Glomerular endothelial cell (primary cell): ENCODE data around the gene TRPM2. TPM values are rescaled to one million over a fixed set of nuclear protein-coding genes. Genes with fewer than 3 reads are reported as not detected.
"Not testable (repeated sequence)": the region's sequence is repeated elsewhere in the genome, so short reads cannot be mapped to it uniquely, and the experiment has no call there.

Source experiments
- DNase-seq: peaks from one replicate; pipeline ENCODE4 v3.0.0-alpha.2; 2011; ENCODE audit warnings: low read depth, low spot score; ENCODE audit errors: extremely low read depth
- total RNA-seq: library from RNA; depleted of rRNA; stranded (reverse); fragments of >200 nt; gene quantifications from 2 replicates; pipeline ENCODE4 v1.2.3, GENCODE V29; 2015

Gene TRPM2
- total RNA-seq, 1 donor from 2014 or later, result 3.4 TPM

GRCh38 chr21:44477131-44477530 lies 123.7 kb downstream of the TRPM2 start:
- no peak for DNase-seq

GRCh38 chr21:44477712-44478111 lies 124.3 kb downstream of the TRPM2 start:
- no peak for DNase-seq

GRCh38 chr21:44478124-44478800 lies 124.8 kb downstream of the TRPM2 start:
- no peak for DNase-seq

- DNase-seq, result no peak
Measured at GRCh38 chr21:44478801-44479167, 125.4 kb downstream of the TRPM2 start.

- not testable (repeated sequence) for DNase-seq
Measured at GRCh38 chr21:44479556-44480199, 126.3 kb downstream of the TRPM2 start.

GRCh38 chr21:44480200-44481053 lies 127.0 kb downstream of the TRPM2 start:
- no peak for DNase-seq

GRCh38 chr21:44482581-44483287 lies 129.3 kb downstream of the TRPM2 start:
- no peak for DNase-seq

- DNase-seq, result no peak
Measured at GRCh38 chr21:44483288-44484237, 130.1 kb downstream of the TRPM2 start.

- DNase-seq, result no peak
Measured at GRCh38 chr21:44484498-44485253, 131.3 kb downstream of the TRPM2 start.

GRCh38 chr21:44485254-44485793 lies 131.9 kb downstream of the TRPM2 start:
- no peak for DNase-seq

GRCh38 chr21:44485796-44486195 lies 132.4 kb downstream of the TRPM2 start:
- DNase-seq, result no peak

GRCh38 chr21:44486302-44486701 lies 132.9 kb downstream of the TRPM2 start:
- DNase-seq, result no peak

GRCh38 chr21:44487831-44488230 lies 134.4 kb downstream of the TRPM2 start:
- DNase-seq, result no peak

- DNase-seq, result no peak
Measured at GRCh38 chr21:44489962-44490361, 136.5 kb downstream of the TRPM2 start.

- no peak for DNase-seq
Measured at GRCh38 chr21:44490405-44490804, 137.0 kb downstream of the TRPM2 start.

- DNase-seq, result no peak
Measured at GRCh38 chr21:44490816-44491215, 137.4 kb downstream of the TRPM2 start.
